Colonic mucosa (tissue), 4 donors: ENCODE results near the gene MTMR3. TPM values are rescaled to one million over a fixed set of nuclear protein-coding genes. Genes with fewer than 3 reads are reported as not detected.

Source experiments
- DNase-seq: peaks from one replicate; pipeline ENCODE4 v3.0.0-alpha.2; 2020
- H3K27ac ChIP-seq: fragments of 200-600 bp; one replicate; pipeline ENCODE4 v1.8.0; 2021
- H3K27me3 ChIP-seq: fragments of 200-600 bp; one replicate; pipeline ENCODE4 v1.8.0; 2021
- H3K36me3 ChIP-seq: fragments of 200-600 bp; one replicate; pipeline ENCODE4 v1.8.0; 2021
- H3K4me1 ChIP-seq: fragments of 200-600 bp; one replicate; pipeline ENCODE4 v1.8.0; 2021; ENCODE audit warnings: mild to moderate bottlenecking
- H3K4me3 ChIP-seq: fragments of 200-600 bp; one replicate; pipeline ENCODE4 v1.8.0; 2021
- H3K9ac ChIP-seq, 2 donors: one replicate each; pipeline ENCODE4 v1.7.0; 2013; ENCODE audit warnings: control low read depth in 2 of 2, low read depth in 2 of 2, low read length in 2 of 2
- H3K9me3 ChIP-seq: fragments of 200-600 bp; one replicate; pipeline ENCODE4 v1.8.0; 2021
- intact Hi-C: fragments of 100-400 bp; cut with DNase I; formaldehyde crosslinking; loops from one replicate; pipeline ENCODE4 v1.14.1; 2022
- total RNA-seq, 2 donors: library from RNA; stranded (reverse); fragmentation: NEBNext Ultra II Directional in 1 of 2; extraction: Animal tissue kit (Norgen Biotek cat#: 25700) in 1 of 2; gene quantifications; one replicate each; pipeline ENCODE4 v1.2.1, GENCODE V29; 2021
- TF ChIP-seq, protein P1 (sequence below): fragments of 200-600 bp; IDR thresholded peaks from one replicate; pipeline ENCODE4 v1.8.0; 2022; ENCODE audit warnings: antibody characterized with exemption, mild to moderate bottlenecking
- donor health status: healthy.
- donor health status: DM: no; HTN: no; CAD: no.
- donor health status: DM: no; HTN: no; CAD: no.

MTMR3 gene
- total RNA-seq, 2 donors from 2014 or later: 35.9 to 49.4 TPM

DNA sequence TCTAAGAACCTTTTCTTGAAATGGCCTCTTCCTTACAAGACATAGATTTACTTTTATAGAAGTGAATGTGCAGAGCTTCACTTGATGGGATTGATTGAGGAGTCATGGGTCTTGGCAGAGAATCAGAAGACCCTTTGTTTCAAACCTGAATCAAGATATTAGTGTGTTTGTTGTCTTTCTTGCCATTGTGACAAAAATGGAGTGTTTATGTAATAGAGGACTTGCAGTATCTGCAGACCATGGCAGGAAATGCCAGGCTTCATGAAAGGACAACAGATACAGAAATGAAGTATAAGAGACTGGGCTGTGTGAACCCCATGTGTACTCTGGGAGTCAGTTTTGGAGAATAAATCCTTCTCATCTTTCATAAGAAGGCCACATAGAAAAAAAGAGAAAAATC lies 124.4 kb downstream of the MTMR3 start:
- DNase-seq: no peak
- intact Hi-C loops: loop anchor here (5.0 to 10.0 kb wide), 5 partner anchors 123 to 373 kb away; partner anchors contain the start of genes MTMR3, UQCR10 and ZMAT5
- H3K27ac ChIP-seq: no peak overlapping the region
- H3K36me3 ChIP-seq: peaks cover 8% of the 10 kb centered on the region
- no peaks in the 10 kb centered on the region for H3K9me3 ChIP-seq
- H3K9ac ChIP-seq: no peak overlapping the region
- TF ChIP-seq, protein P1, sequence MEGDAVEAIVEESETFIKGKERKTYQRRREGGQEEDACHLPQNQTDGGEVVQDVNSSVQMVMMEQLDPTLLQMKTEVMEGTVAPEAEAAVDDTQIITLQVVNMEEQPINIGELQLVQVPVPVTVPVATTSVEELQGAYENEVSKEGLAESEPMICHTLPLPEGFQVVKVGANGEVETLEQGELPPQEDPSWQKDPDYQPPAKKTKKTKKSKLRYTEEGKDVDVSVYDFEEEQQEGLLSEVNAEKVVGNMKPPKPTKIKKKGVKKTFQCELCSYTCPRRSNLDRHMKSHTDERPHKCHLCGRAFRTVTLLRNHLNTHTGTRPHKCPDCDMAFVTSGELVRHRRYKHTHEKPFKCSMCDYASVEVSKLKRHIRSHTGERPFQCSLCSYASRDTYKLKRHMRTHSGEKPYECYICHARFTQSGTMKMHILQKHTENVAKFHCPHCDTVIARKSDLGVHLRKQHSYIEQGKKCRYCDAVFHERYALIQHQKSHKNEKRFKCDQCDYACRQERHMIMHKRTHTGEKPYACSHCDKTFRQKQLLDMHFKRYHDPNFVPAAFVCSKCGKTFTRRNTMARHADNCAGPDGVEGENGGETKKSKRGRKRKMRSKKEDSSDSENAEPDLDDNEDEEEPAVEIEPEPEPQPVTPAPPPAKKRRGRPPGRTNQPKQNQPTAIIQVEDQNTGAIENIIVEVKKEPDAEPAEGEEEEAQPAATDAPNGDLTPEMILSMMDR: no peak
- no peaks in the 10 kb centered on the region for H3K27me3 ChIP-seq
- H3K4me3 ChIP-seq: no peak overlapping the region
- H3K4me1 ChIP-seq: no peaks in the 10 kb centered on the region

GRCh38 chr22:30008401-30008800 lies 125.4 kb downstream of the MTMR3 start:
- Histone ChIP-seq H3K27me3 (no peaks in the 10 kb centered on the region), H3K4me3 (no peak overlapping the region), H3K36me3 (peaks cover 13% of the 10 kb centered on the region), H3K4me1 (no peaks in the 10 kb centered on the region), H3K27ac (no peak overlapping the region), H3K9ac (no peak overlapping the region), H3K9me3 (no peaks in the 10 kb centered on the region)
- no peak for DNase-seq
- intact Hi-C loops: loop anchor here (5.0 to 10.0 kb wide), 5 partner anchors 124 to 374 kb away; partner anchors contain the start of genes MTMR3, UQCR10 and ZMAT5
- TF ChIP-seq, protein P1: no peak

DNA sequence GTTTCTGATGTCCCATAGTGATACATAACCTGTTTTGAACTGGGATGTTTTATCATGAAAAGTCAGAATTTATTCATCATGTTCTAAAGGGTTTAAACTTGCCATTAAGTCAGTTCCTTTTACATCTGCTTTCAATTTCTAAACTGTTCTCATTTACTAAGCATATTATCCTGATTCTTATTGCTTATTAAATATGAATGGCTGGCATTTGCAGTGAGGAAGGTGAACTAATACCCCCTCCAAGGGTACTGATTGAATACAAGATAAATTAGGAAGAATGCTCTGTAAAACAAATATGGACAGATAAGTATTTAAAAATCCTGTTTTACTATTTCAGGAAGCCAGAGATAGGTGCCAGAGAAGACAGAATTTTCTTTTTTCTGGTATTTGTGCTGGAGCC lies 126.5 kb downstream of the MTMR3 start:
- Histone ChIP-seq H3K4me3 (no peak overlapping the region), H3K4me1 (no peaks in the 10 kb centered on the region), H3K27ac (no peak overlapping the region), H3K36me3 (peaks cover 13% of the 10 kb centered on the region), H3K27me3 (no peaks in the 10 kb centered on the region), H3K9me3 (no peaks in the 10 kb centered on the region), H3K9ac (no peak overlapping the region)
- TF ChIP-seq, protein P1: no peak
- DNase-seq: no peak
- intact Hi-C loops: loop anchor here (5.0 to 10.0 kb wide), 5 partner anchors 125 to 375 kb away; partner anchors contain the start of genes MTMR3, UQCR10 and ZMAT5

GRCh38 chr22:30010789-30011405 lies 127.9 kb downstream of the MTMR3 start:
- DNase-seq: no peak
- Histone ChIP-seq H3K27ac (no peak overlapping the region), H3K9me3 (no peaks in the 10 kb centered on the region), H3K4me3 (no peak overlapping the region), H3K27me3 (no peaks in the 10 kb centered on the region), H3K9ac (no peak overlapping the region), H3K36me3 (peaks cover 13% of the 10 kb centered on the region), H3K4me1 (no peaks in the 10 kb centered on the region)
- intact Hi-C loops: no loop called here
- TF ChIP-seq, protein P1: no peak

- Histone ChIP-seq H3K9me3 (no peaks in the 10 kb centered on the region), H3K4me1 (no peaks in the 10 kb centered on the region), H3K36me3 (peaks cover 25% of the 10 kb centered on the region), H3K27ac (no peak overlapping the region), H3K4me3 (no peak overlapping the region), H3K9ac (no peak overlapping the region), H3K27me3 (no peaks in the 10 kb centered on the region)
- intact Hi-C loops: no loop called here
- DNase-seq: no peak
- TF ChIP-seq, protein P1: no peak
Observed at GRCh38 chr22:30013201-30013600, 130.2 kb downstream of the MTMR3 start.
